Neural progenitor cell (in vitro differentiated cells): Measurements from ENCODE around the gene SCP2.

Source experiments
- CTCF ChIP-seq: fragments of 200-600 bp; sonication (generic); IDR thresholded peaks from 2 replicates; pipeline ENCODE4 v1.5.1; 2017; ENCODE audit warnings: antibody characterized with exemption, mild to moderate bottlenecking
- EZH2phosphoT487 ChIP-seq: fragments of 200-600 bp; sonication (generic); IDR thresholded peaks from 2 replicates; pipeline ENCODE4 v1.6.1; 2017; ENCODE audit warnings: antibody characterized with exemption

- TF ChIP-seq EZH2phosphoT487 (no peak), CTCF (no peak)
Observed at GRCh38 chr1:52952112-52952511, 25.0 kb downstream of the SCP2 start.
